GM18909 (cell line): ENCODE measurements around the gene ARGFX.
A peak's percentile ranks its signal among the peaks of the same experiment; 100 is the strongest.
"Not testable (repeated sequence)": the region's sequence is repeated elsewhere in the genome, so short reads cannot be mapped to it uniquely, and the experiment has no call there.

Source experiments
- ATAC-seq: cut with Tn5 transposase; IDR thresholded peaks from one replicate; pipeline ENCODE4 v1.9.1; 2021; ENCODE audit warnings: mild to moderate bottlenecking; ENCODE audit not compliant: unreplicated experiment, poor library complexity

Gene ARGFX

GRCh38 chr3:121567649-121568048 lies at the start of gene ARGFX:
TSS of gene ARGFX (plus strand) at chr3:121567949. CDS start at chr3:121570714, 2,765 bp downstream.
- ATAC-seq = no peak

GRCh38 chr3:121517953-121518655 lies 49.6 kb upstream of the ARGFX start:
- no peak for ATAC-seq

GRCh38 chr3:121520510-121520909 lies 47.2 kb upstream of the ARGFX start:
- ATAC-seq = no peak

GRCh38 chr3:121529308-121529707 lies 38.4 kb upstream of the ARGFX start:
- ATAC-seq = no peak

- ATAC-seq = peak; percentile 61
These were observed 36.5 kb upstream of the ARGFX start for GRCh38 chr3:121531269-121531668.

- ATAC-seq = no peak
These were observed 24.8 kb upstream of the ARGFX start for GRCh38 chr3:121542924-121543323.

- peak; percentile 5 for ATAC-seq
These were observed 22.6 kb upstream of the ARGFX start for GRCh38 chr3:121545049-121545573.

- peak; percentile 84 for ATAC-seq
These were observed 21.9 kb upstream of the ARGFX start, which contains the start of gene POLQ for GRCh38 chr3:121545574-121546455. TSS of gene POLQ (minus strand) at chr3:121545988. CDS start at chr3:121545877, 111 bp downstream.

GRCh38 chr3:121552379-121552778 lies 15.4 kb upstream of the ARGFX start:
- ATAC-seq = no peak

GRCh38 chr3:121552797-121553196 lies 15.0 kb upstream of the ARGFX start:
- no peak for ATAC-seq

- ATAC-seq = no peak
These were observed 10.3 kb upstream of the ARGFX start for GRCh38 chr3:121557426-121557934.

- no peak for ATAC-seq
These were observed 5.6 kb upstream of the ARGFX start for GRCh38 chr3:121562148-121562547.

- ATAC-seq = no peak
These were observed 976 bp upstream of the ARGFX start for GRCh38 chr3:121566773-121567172.

GRCh38 chr3:121574449-121574848 lies 6.7 kb downstream of the ARGFX start:
- no peak for ATAC-seq

- ATAC-seq = no peak
These were observed 13.9 kb downstream of the ARGFX start for GRCh38 chr3:121581691-121582090.

- no peak for ATAC-seq
These were observed 16.7 kb downstream of the ARGFX start for GRCh38 chr3:121584418-121584817.

GRCh38 chr3:121592856-121593702 lies 25.3 kb downstream of the ARGFX start, which contains the start of gene FBXO40:
TSS of gene FBXO40 (plus strand) at chr3:121593379. CDS start at chr3:121620576, 27,197 bp downstream.
- ATAC-seq = no peak

- ATAC-seq = not testable (repeated sequence)
These were observed 26.1 kb downstream of the ARGFX start for GRCh38 chr3:121593806-121594205.

GRCh38 chr3:121594850-121595249 lies 27.1 kb downstream of the ARGFX start:
- ATAC-seq = no peak
